ENCODE results near the gene MACROD2. TPM values are rescaled to one million over a fixed set of nuclear protein-coding genes. Genes with fewer than 3 reads are reported as not detected.

MACROD2 gene
- total RNA-seq, 4 donors from 2014 or later: 4.0 to 14.1 (median 10.4) TPM

GRCh38 chr20:14616003-14616402, 620.7 kb downstream of the MACROD2 start:
- Histone ChIP-seq H3K27me3 (no peaks in the 10 kb centered on the region), H3K4me3 (no peak overlapping the region), H3K27ac (no peak overlapping the region), H3K36me3 (no peaks in the 10 kb centered on the region), H3K9me3 (no peaks in the 10 kb centered on the region), H3K4me1 (no peaks in the 10 kb centered on the region)
- no peak for DNase-seq (ENCODE audit: low spot score in 2 of 2)
- WGBS, 2 donors: 93 to 96% methylated on average over 3 of the region's 3 CpGs
- TF ChIP-seq EP300 (IDR thresholded peaks at IDR 0.05) (no peak), CTCF (IDR thresholded peaks at IDR 0.05) (no peak), POLR2A (IDR thresholded peaks at IDR 0.05) (no peak)

GRCh38 chr20:14617123-14617522, 621.8 kb downstream of the MACROD2 start:
- Histone ChIP-seq H3K27ac (no peak overlapping the region), H3K4me3 (no peak overlapping the region), H3K4me1 (no peaks in the 10 kb centered on the region), H3K27me3 (no peaks in the 10 kb centered on the region), H3K36me3 (no peaks in the 10 kb centered on the region), H3K9me3 (no peaks in the 10 kb centered on the region)
- WGBS, 2 donors: 88 to 93% methylated on average over 2 of the region's 2 CpGs
- TF ChIP-seq EP300 (IDR thresholded peaks at IDR 0.05) (no peak), CTCF (IDR thresholded peaks at IDR 0.05) (no peak), POLR2A (IDR thresholded peaks at IDR 0.05) (no peak)
- DNase-seq (ENCODE audit: low spot score in 2 of 2): no peak

GRCh38 chr20:14619411-14619810, 624.1 kb downstream of the MACROD2 start:
- Histone ChIP-seq H3K4me3 (no peak overlapping the region), H3K36me3 (no peaks in the 10 kb centered on the region), H3K9me3 (no peaks in the 10 kb centered on the region), H3K27me3 (no peaks in the 10 kb centered on the region), H3K27ac (no peak overlapping the region), H3K4me1 (no peaks in the 10 kb centered on the region)
- no peak for TF ChIP-seq POLR2A (IDR thresholded peaks at IDR 0.05)
- TF ChIP-seq CTCF (IDR thresholded peaks at IDR 0.05): no peak
- no peak for TF ChIP-seq EP300 (IDR thresholded peaks at IDR 0.05)
- DNase-seq (ENCODE audit: low spot score in 2 of 2): no peak
- 93 to 97% methylated on average over 1 of the region's 1 CpG for WGBS, 2 donors

GRCh38 chr20:14622796-14623195, 627.5 kb downstream of the MACROD2 start:
- Histone ChIP-seq H3K27me3 (no peaks in the 10 kb centered on the region), H3K36me3 (no peaks in the 10 kb centered on the region), H3K9me3 (no peaks in the 10 kb centered on the region), H3K4me3 (no peak overlapping the region), H3K4me1 (no peaks in the 10 kb centered on the region), H3K27ac (no peak overlapping the region)
- WGBS, 2 donors: 52% methylated on average over 2 of the region's 2 CpGs
- TF ChIP-seq POLR2A (IDR thresholded peaks at IDR 0.05) (no peak), EP300 (IDR thresholded peaks at IDR 0.05) (no peak), CTCF (IDR thresholded peaks at IDR 0.05) (no peak)
- DNase-seq (ENCODE audit: low spot score in 2 of 2): no peak

- Histone ChIP-seq H3K9me3 (no peaks in the 10 kb centered on the region), H3K36me3 (no peaks in the 10 kb centered on the region), H3K4me3 (no peak overlapping the region), H3K27me3 (no peaks in the 10 kb centered on the region), H3K4me1 (no peaks in the 10 kb centered on the region), H3K27ac (no peak overlapping the region)
- 90 to 92% methylated on average over 4 of the region's 4 CpGs for WGBS, 2 donors
- DNase-seq (ENCODE audit: low spot score in 2 of 2): no peak
- TF ChIP-seq EP300 (IDR thresholded peaks at IDR 0.05) (no peak), CTCF (IDR thresholded peaks at IDR 0.05) (no peak), POLR2A (IDR thresholded peaks at IDR 0.05) (no peak)
Measured at GRCh38 chr20:14631011-14631410, 635.7 kb downstream of the MACROD2 start.

All from tibial nerve (tissue), 4 donors.